Activated CD8-positive, alpha-beta memory T cell treated with anti-CD3 and anti-CD28 coated beads, Interleukin-2, amount 50 U/mL, for 1 hour (primary cell): Measurements from ENCODE around the gene ACP1.
A peak's percentile ranks its signal among the peaks of the same experiment; 100 is the strongest.

Experiments used
- DNase-seq: peaks from one replicate; pipeline ENCODE4 v3.0.0-alpha.2; 2020; ENCODE audit errors: extremely low read depth

Gene ACP1

GRCh38 chr2:264493-265468 lies at the start of gene ACP1:
TSS of gene ACP1 (plus strand) at chr2:264947. CDS start at chr2:264965, 18 bp downstream.
- peak; percentile 81 for DNase-seq

GRCh38 chr2:216068-216467 lies 48.7 kb upstream of the ACP1 start:
- DNase-seq = no peak

GRCh38 chr2:223451-223850 lies 41.3 kb upstream of the ACP1 start:
- DNase-seq = no peak

GRCh38 chr2:223971-224760 lies 40.6 kb upstream of the ACP1 start:
- no peak for DNase-seq

- no peak for DNase-seq
Observed at GRCh38 chr2:228115-228514, 36.6 kb upstream of the ACP1 start.

GRCh38 chr2:228518-229278 lies 36.0 kb upstream of the ACP1 start:
- DNase-seq = no peak

- no peak for DNase-seq
Observed at GRCh38 chr2:231521-232185, 33.1 kb upstream of the ACP1 start.

DNA sequence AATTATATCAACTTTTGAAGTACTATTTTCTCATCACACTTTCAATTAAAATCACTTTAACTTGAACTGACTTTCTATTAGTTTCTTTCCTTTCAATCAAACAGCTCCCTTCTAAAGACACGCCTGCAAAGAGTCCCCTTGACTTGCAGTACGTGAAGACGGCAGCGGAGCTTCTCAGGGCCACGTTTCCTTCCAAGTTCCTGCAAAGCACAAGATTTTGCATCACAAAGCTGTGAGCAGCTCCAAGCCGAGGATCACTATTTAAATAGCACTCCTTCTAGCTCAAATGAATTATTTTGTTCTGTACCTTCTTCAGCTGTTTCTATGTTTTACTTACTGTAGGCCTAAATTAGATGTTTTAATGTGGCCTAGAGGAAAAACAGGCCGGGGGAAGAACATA lies 31.7 kb upstream of the ACP1 start:
- no peak for DNase-seq

- DNase-seq = no peak
Observed at GRCh38 chr2:234421-234820, 30.3 kb upstream of the ACP1 start.

- no peak for DNase-seq
Observed at GRCh38 chr2:236993-237539, 27.7 kb upstream of the ACP1 start.

DNA sequence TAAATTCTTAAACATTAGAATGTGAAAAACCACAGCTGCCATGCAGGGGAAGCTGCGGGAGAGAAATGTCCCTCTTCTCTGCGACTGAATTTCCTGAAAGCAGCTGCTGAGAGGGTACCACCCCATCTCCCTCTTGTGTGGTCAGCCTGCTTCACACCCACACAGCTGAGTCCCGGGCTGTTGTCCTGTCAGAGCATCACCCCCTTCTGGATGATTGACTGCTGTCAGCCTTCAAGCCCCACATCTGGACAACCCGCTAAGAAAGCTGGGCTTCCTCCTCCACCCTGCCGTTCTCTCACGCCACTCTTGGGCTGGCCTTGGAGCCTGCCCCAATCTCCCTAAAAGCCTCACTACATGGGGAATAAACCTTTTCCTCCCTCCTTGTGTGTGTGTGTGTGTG lies 26.9 kb upstream of the ACP1 start:
- no peak for DNase-seq

- no peak for DNase-seq
Observed at GRCh38 chr2:238431-238830, 26.3 kb upstream of the ACP1 start.

GRCh38 chr2:238869-239268 lies 25.9 kb upstream of the ACP1 start:
- no peak for DNase-seq

- DNase-seq = no peak
Observed at GRCh38 chr2:244547-244946, 20.2 kb upstream of the ACP1 start.

DNA sequence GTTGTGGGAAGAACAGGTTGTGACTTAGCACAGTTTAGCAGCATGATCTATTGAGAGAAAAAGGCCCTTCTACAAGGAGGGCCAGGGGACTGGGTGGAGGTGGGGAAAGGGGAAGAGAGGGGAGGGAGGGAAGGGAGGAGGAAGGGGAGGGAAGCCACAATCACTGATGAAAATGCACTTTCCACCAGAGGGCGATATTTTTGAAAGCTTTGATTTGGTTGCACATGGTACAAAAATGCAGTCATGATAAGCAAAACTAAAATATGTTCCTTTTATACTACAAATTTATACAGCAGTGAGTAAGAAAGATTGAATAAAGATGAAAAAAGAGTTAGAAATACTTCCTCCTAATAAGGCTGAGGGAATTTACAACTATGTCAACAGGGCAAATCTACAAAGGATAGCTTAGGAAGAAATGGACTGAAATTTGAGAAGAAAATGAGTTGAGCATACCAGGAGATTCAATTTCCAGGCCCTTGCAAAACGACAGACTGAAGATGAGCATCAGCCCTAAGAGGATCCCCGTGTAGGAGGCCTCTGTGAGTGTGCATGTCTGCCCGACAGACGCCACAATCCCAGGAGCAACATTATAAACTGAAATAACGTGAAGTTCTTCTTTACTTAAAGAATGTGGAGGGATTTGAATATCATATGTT lies 18.1 kb upstream of the ACP1 start:
- DNase-seq = peak; percentile 4

DNA sequence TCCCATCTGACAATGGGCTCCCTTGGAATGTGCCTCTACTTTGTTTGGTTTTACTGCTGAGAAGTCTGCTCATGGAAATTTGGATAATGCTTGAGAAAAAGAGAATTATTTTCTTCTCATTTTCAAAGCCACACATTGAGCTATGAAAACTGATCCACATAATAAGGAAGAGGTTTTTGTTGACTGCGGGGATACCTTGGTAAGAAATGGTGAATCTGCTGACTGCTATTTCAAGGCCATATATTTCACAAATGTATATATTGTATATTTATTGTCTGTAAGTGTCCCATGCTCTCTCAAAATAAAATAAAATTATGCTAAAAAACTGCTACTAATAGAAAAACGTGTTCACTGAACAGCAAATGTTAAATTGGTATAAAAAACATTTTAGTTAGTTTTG lies 16.0 kb upstream of the ACP1 start:
- DNase-seq = no peak

- DNase-seq = no peak
Observed at GRCh38 chr2:249538-250042, 15.2 kb upstream of the ACP1 start.

DNA sequence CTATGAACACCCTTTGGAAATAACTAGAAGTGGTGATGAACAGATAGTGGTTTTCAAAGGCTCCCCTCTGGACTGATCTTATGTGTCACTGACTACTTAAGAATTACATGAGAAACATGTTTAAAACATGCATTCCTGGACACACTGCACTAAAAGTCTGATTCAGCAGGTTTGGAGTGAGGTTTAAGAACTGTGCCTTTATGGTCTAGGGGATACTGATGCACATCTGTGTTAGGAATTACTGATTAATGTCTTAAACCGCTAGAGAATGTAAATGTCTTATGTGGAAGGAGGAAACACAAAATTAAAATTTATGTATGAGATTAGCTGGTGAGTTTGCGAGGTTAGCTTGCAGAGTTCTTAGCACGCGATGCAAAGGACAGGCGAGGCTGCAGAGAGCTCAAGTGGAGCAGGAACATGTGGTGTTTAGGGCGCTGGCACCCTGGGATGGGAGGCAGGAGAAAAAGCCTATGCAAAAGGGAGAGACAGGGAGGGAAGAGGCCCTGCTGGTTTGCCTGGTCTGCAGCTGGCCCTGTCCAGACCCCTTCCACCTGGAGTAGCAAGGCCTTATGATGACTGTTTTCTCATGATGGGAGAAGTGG lies 12.6 kb upstream of the ACP1 start:
- no peak for DNase-seq

GRCh38 chr2:253202-253638 lies 11.5 kb upstream of the ACP1 start:
- no peak for DNase-seq

DNA sequence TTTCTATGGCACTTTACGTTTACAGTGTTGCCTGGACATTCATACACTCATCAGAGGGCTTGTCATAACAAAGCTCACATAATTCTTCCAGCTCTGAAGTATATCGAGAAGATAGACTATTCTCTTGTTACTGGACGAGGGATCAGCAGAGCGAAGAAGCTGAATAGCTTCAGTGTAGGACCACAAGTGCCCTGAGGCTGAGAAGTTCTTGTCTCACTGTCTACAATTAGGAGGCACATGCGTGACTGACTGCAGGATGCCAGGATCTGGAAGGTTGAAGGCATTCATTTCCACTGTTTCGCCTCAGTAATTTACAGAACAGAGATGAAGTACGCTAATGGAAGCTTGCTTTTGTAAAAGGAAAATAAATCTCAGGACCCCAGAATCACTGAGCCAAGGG lies 10.5 kb upstream of the ACP1 start:
- DNase-seq = no peak
